ENCODE measurements around the gene SLFN13.

The SLFN13 gene

GRCh38 chr17:35387496-35387895 lies 61.1 kb downstream of the SLFN13 start:
- no peaks in the 10 kb centered on the region for H3K27me3 ChIP-seq (replicated peaks; ENCODE audit: control insufficient read depth, insufficient read depth, low read length)
- no peak overlapping the region for H3K9ac ChIP-seq (ENCODE audit: low read length)
- DNase-seq (ENCODE audit: low read depth) = no peak
- no peaks in the 10 kb centered on the region for H3K36me3 ChIP-seq (ENCODE audit: control insufficient read depth, insufficient read depth, low read length, severe bottlenecking)
- no peaks in the 10 kb centered on the region for H3K9me3 ChIP-seq (ENCODE audit: control insufficient read depth, low read length)
- no peak overlapping the region for H3K4me3 ChIP-seq (ENCODE audit: low read length)
- peaks cover 6% of the 10 kb centered on the region for H3K4me1 ChIP-seq (ENCODE audit: control insufficient read depth, insufficient read depth, low read length)
